ENCODE data around the gene BSG.

DNA sequence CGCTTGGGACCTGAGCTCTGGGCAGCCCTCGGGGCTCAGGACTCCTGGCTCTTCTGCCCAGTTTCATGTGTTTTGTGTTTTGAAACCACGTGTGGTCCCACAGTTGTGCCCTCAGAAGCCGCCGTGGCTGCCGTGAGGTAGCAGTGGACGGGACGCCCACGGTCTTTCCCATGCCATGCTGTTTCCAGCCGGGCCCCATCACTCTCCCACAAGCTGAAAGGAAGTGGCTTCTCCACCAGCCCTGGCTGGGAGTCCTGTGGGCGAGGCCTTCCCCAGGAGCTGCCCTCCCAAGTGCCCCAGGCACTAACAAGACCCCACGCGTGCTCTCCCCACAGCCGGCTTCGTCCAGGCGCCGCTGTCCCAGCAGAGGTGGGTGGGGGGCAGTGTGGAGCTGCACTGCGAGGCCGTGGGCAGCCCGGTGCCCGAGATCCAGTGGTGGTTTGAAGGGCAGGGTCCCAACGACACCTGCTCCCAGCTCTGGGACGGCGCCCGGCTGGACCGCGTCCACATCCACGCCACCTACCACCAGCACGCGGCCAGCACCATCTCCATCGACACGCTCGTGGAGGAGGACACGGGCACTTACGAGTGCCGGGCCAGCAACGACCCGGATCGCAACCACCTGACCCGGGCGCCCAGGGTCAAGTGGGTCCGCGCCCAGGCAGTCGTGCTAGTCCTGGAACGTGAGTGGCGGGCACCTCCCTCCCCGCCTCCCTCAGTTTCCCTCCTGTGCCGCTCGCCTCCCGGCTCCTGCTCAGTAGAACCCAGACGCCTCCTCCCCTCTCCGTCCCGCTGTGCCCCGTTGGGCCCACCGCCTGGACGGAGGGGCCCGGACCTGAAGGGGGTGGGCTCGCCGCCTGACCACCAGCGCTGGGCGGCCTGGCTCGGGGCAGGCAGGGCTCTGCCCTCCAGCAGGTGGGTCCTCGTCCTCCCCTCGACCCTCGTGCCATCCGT is 5.3 kb downstream of the BSG start:
- TF ChIP-seq, protein P1, sequence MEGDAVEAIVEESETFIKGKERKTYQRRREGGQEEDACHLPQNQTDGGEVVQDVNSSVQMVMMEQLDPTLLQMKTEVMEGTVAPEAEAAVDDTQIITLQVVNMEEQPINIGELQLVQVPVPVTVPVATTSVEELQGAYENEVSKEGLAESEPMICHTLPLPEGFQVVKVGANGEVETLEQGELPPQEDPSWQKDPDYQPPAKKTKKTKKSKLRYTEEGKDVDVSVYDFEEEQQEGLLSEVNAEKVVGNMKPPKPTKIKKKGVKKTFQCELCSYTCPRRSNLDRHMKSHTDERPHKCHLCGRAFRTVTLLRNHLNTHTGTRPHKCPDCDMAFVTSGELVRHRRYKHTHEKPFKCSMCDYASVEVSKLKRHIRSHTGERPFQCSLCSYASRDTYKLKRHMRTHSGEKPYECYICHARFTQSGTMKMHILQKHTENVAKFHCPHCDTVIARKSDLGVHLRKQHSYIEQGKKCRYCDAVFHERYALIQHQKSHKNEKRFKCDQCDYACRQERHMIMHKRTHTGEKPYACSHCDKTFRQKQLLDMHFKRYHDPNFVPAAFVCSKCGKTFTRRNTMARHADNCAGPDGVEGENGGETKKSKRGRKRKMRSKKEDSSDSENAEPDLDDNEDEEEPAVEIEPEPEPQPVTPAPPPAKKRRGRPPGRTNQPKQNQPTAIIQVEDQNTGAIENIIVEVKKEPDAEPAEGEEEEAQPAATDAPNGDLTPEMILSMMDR (IDR thresholded peaks at IDR 0.05 in 8 of 11, conservative IDR thresholded peaks at IDR 0.05 in 3 of 11): no peak
- TF ChIP-seq POLR2A (IDR thresholded peaks at IDR 0.05) (no peak), POLR2AphosphoS5 (IDR thresholded peaks at IDR 0.05) (peak in 1 of 3 donors; percentile 31)
